SK-N-MC (cell line): ENCODE results near the gene HSD3B7.

Experiments used
- DNase-seq: peaks from one replicate; pipeline ENCODE4 v3.0.0-alpha.2; 2011; ENCODE audit warnings: low read depth, low spot score
- H3K27ac ChIP-seq: fragments of 200-600 bp; sonication (generic); 2 replicates; pipeline ENCODE4 v1.5.1; 2016; ENCODE audit warnings: mixed run types
- H3K36me3 ChIP-seq: fragments of 200-600 bp; sonication (generic); 2 replicates; pipeline ENCODE4 v1.6.1; 2017; ENCODE audit warnings: antibody characterized with exemption, low read length, mixed read lengths; ENCODE audit not compliant: insufficient read depth
- H3K4me3 ChIP-seq: fragments of 200-600 bp; sonication (generic); 2 replicates; pipeline ENCODE4 v1.5.1; 2016
- H3K9ac ChIP-seq: fragments of 200-600 bp; sonication (generic); 2 replicates; pipeline ENCODE4 v1.8.0; 2017; ENCODE audit warnings: mixed run types, mixed read lengths; ENCODE audit not compliant: insufficient read length
- H3K9me3 ChIP-seq: fragments of 200-600 bp; sonication (generic); 2 replicates; pipeline ENCODE4 v1.6.1; 2017; ENCODE audit warnings: low read depth, mild to moderate bottlenecking, antibody characterized with exemption, low read length, moderate library complexity, mixed read lengths
- EZH2 ChIP-seq: fragments of 200-600 bp; sonication (generic); IDR thresholded peaks from one replicate; pipeline ENCODE4 v1.6.1; 2017; ENCODE audit warnings: antibody characterized with exemption
- FOXP2 ChIP-seq: optimal IDR thresholded peaks from 2 replicates; pipeline ENCODE3; 2011; ENCODE audit warnings: mild to moderate bottlenecking, moderate library complexity; ENCODE audit not compliant: insufficient read depth; ENCODE audit errors: extremely low read length, control extremely low read depth
- POLR2AphosphoS5 ChIP-seq: IDR thresholded peaks from 2 replicates; pipeline ENCODE4 v1.6.1; 2012; ENCODE audit warnings: mild to moderate bottlenecking, low read depth, low read length, borderline replicate concordance

HSD3B7 gene

GRCh38 chr16:30992276-30992780 lies 7.3 kb downstream of the HSD3B7 start:
- no peak overlapping the region for H3K4me3 ChIP-seq
- DNase-seq, result no peak
- H3K27ac ChIP-seq, result no peak overlapping the region
- H3K9me3 ChIP-seq, result no peaks in the 10 kb centered on the region
- TF ChIP-seq FOXP2 (no peak), EZH2 (no peak), POLR2AphosphoS5 (no peak)
- H3K9ac ChIP-seq, result no peak overlapping the region
- H3K36me3 ChIP-seq, result no peaks in the 10 kb centered on the region

- Histone ChIP-seq H3K36me3 (no peaks in the 10 kb centered on the region), H3K4me3 (no peak overlapping the region), H3K9ac (no peak overlapping the region), H3K9me3 (no peaks in the 10 kb centered on the region), H3K27ac (no peak overlapping the region)
- TF ChIP-seq POLR2AphosphoS5 (no peak), FOXP2 (no peak), EZH2 (no peak)
- DNase-seq, result no peak
Observed at GRCh38 chr16:30992931-30993816, 8.2 kb downstream of the HSD3B7 start.

GRCh38 chr16:30995927-30996323 lies 10.9 kb downstream of the HSD3B7 start:
- H3K9ac ChIP-seq, result no peak overlapping the region
- no peak for TF ChIP-seq POLR2AphosphoS5
- no peak for TF ChIP-seq EZH2
- TF ChIP-seq FOXP2, result no peak
- H3K27ac ChIP-seq, result no peak overlapping the region
- no peak for DNase-seq
- H3K36me3 ChIP-seq, result no peaks in the 10 kb centered on the region
- H3K4me3 ChIP-seq, result no peak overlapping the region
- H3K9me3 ChIP-seq, result no peaks in the 10 kb centered on the region

- TF ChIP-seq POLR2AphosphoS5, result no peak
- TF ChIP-seq FOXP2, result no peak
- no peak for TF ChIP-seq EZH2
- Histone ChIP-seq H3K36me3 (no peaks in the 10 kb centered on the region), H3K9me3 (no peaks in the 10 kb centered on the region), H3K27ac (no peak overlapping the region), H3K9ac (no peak overlapping the region), H3K4me3 (peak overlapping the region; percentile 73)
- no peak for DNase-seq
Observed at GRCh38 chr16:30996324-30996984, 11.4 kb downstream of the HSD3B7 start.

DNA sequence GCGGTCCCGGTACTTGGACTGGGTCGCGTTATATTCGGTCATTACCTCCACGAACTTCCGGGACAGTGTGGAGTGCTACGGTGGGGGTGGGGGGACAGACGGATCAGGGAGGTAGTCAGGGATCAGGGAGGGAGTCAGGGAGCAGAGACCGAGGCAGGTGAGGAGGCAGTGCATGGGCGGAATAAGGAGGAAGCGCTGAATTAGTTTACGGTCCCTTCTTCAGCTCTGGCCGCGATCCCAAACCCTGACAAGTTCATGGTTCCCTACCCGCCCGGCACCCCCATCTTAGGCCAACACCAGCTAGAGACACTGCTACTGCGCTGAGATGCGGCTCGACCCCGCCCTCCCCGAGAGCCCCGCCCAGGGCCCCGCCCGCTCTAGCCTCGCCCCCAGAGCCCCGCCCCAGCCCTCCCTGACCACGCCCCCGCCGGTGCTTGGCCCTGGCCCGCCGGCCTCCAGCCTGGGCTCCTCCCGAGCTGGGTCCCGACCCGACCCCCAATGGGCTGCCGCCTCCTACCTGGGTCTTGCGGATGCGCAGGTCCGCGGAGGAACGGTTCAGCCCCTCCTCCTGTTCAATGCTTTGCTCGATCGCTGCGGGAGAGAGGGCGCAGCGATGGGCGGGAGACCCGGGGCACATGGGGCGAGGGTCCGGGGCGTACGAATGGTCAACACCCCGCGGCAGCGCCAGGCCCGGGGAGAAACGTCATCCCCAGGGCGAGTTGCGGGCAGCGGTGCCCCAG lies 12.1 kb downstream of the HSD3B7 start:
- peak; percentile 36; the same call in 1 of the 2 replicates for TF ChIP-seq POLR2AphosphoS5
- no peak for TF ChIP-seq EZH2
- no peak overlapping the region for H3K27ac ChIP-seq
- no peaks in the 10 kb centered on the region for H3K9me3 ChIP-seq
- H3K9ac ChIP-seq, result no peak overlapping the region
- H3K36me3 ChIP-seq, result no peaks in the 10 kb centered on the region
- H3K4me3 ChIP-seq, result peak overlapping the region; percentile 73
- no peak for DNase-seq

- H3K9ac ChIP-seq, result no peak overlapping the region
- TF ChIP-seq POLR2AphosphoS5 (no peak), EZH2 (no peak), FOXP2 (no peak)
- H3K36me3 ChIP-seq, result no peaks in the 10 kb centered on the region
- H3K4me3 ChIP-seq, result peak overlapping the region; percentile 73
- no peak for DNase-seq
- no peaks in the 10 kb centered on the region for H3K9me3 ChIP-seq
- H3K27ac ChIP-seq, result no peak overlapping the region
Observed at GRCh38 chr16:30997725-30998711, 13.0 kb downstream of the HSD3B7 start.

- no peaks in the 10 kb centered on the region for H3K36me3 ChIP-seq
- DNase-seq, result no peak
- no peak overlapping the region for H3K9ac ChIP-seq
- H3K9me3 ChIP-seq, result no peaks in the 10 kb centered on the region
- TF ChIP-seq EZH2, result no peak
- TF ChIP-seq FOXP2, result no peak
- no peak for TF ChIP-seq POLR2AphosphoS5
- H3K27ac ChIP-seq, result no peak overlapping the region
- H3K4me3 ChIP-seq, result no peak overlapping the region
Observed at GRCh38 chr16:30998852-30999761, 14.1 kb downstream of the HSD3B7 start.
